ENCODE results near the gene ANKRD40CL. TPM values are rescaled to one million over a fixed set of nuclear protein-coding genes. Genes with fewer than 3 reads are reported as not detected.

Gene ANKRD40CL
- total RNA-seq, 3 donors from 2014 or later (not counting 1 experiment from before 2014, with no cell fraction given) = not detected

GRCh38 chr17:50754521-50754920, 12.8 kb downstream of the ANKRD40CL start:
- H3K9me3 ChIP-seq (ENCODE audit: control insufficient read depth, insufficient read depth, low read length) = no peaks in the 10 kb centered on the region
- H3K36me3 ChIP-seq (ENCODE audit: control insufficient read depth, insufficient read depth, low read length) = peaks cover 45% of the 10 kb centered on the region
- no peaks in the 10 kb centered on the region for H3K27me3 Mint-ChIP-seq (ENCODE audit: low read depth in 2 of 2)
- no peak overlapping the region for H3K4me3 ChIP-seq (ENCODE audit: low read length)
- no peak for ATAC-seq
- peaks cover 23% of the 10 kb centered on the region for H3K36me3 Mint-ChIP-seq
- H3K4me1 ChIP-seq (ENCODE audit: control insufficient read depth, insufficient read depth, low read length) = no peaks in the 10 kb centered on the region
- 85% methylated on average over 2 of the region's 2 CpGs for WGBS (ENCODE audit: insufficient coverage)
- no peak overlapping the region for H3K27ac ChIP-seq (ENCODE audit: low read length)
- intact Hi-C loops (cut with micrococcal nuclease) = no loop called here
- DNase-seq = no peak
- H3K27ac Mint-ChIP-seq = peak overlapping the region; percentile 8 to 58
- TF ChIP-seq CTCF (IDR thresholded peaks at IDR 0.05) = no peak
- H3K27me3 ChIP-seq (ENCODE audit: control insufficient read depth, insufficient read depth, low read length) = no peaks in the 10 kb centered on the region
- H3K9me3 Mint-ChIP-seq = no peaks in the 10 kb centered on the region
- peaks cover 0 to 6% of the 10 kb centered on the region in 2 donors for H3K4me1 Mint-ChIP-seq
- no peak overlapping the region for H3K4me3 Mint-ChIP-seq

- Histone ChIP-seq H3K27me3 (ENCODE audit: control insufficient read depth, insufficient read depth, low read length) (no peaks in the 10 kb centered on the region), H3K9me3 (ENCODE audit: control insufficient read depth, insufficient read depth, low read length) (no peaks in the 10 kb centered on the region), H3K4me3 (ENCODE audit: low read length) (no peak overlapping the region), H3K27ac (ENCODE audit: low read length) (no peak overlapping the region), H3K4me1 (ENCODE audit: control insufficient read depth, insufficient read depth, low read length) (no peaks in the 10 kb centered on the region), H3K36me3 (ENCODE audit: control insufficient read depth, insufficient read depth, low read length) (peaks cover 91% of the 10 kb centered on the region)
- H3K27me3 Mint-ChIP-seq (ENCODE audit: low read depth in 2 of 2) = no peaks in the 10 kb centered on the region
- no peak for ATAC-seq
- no peak overlapping the region for H3K27ac Mint-ChIP-seq
- intact Hi-C loops (cut with micrococcal nuclease) = no loop called here
- no peak for DNase-seq
- H3K4me1 Mint-ChIP-seq = no peaks in the 10 kb centered on the region
- H3K9me3 Mint-ChIP-seq = no peaks in the 10 kb centered on the region
- TF ChIP-seq CTCF (IDR thresholded peaks at IDR 0.05) = no peak
- no peak overlapping the region for H3K4me3 Mint-ChIP-seq
- peaks cover 49% of the 10 kb centered on the region for H3K36me3 Mint-ChIP-seq
- 99% methylated on average over 5 of the region's 6 CpGs for WGBS (ENCODE audit: insufficient coverage)
Measured at GRCh38 chr17:50749245-50749644, 18.1 kb downstream of the ANKRD40CL start.

GRCh38 chr17:50745631-50746030, 21.7 kb downstream of the ANKRD40CL start:
- intact Hi-C loops (cut with micrococcal nuclease) = no loop called here
- DNase-seq (no peak), ATAC-seq (no peak)
- Mint-ChIP-seq H3K4me3 (no peak overlapping the region), H3K4me1 (no peaks in the 10 kb centered on the region), H3K27me3 (ENCODE audit: low read depth in 2 of 2) (no peaks in the 10 kb centered on the region), H3K27ac (no peak overlapping the region), H3K36me3 (peaks cover 53% of the 10 kb centered on the region), H3K9me3 (no peaks in the 10 kb centered on the region)
- no peak for TF ChIP-seq CTCF (IDR thresholded peaks at IDR 0.05)
- peaks cover 95% of the 10 kb centered on the region for H3K36me3 ChIP-seq (ENCODE audit: control insufficient read depth, insufficient read depth, low read length)
- no peaks in the 10 kb centered on the region for H3K9me3 ChIP-seq (ENCODE audit: control insufficient read depth, insufficient read depth, low read length)
- H3K4me1 ChIP-seq (ENCODE audit: control insufficient read depth, insufficient read depth, low read length) = no peaks in the 10 kb centered on the region
- H3K27me3 ChIP-seq (ENCODE audit: control insufficient read depth, insufficient read depth, low read length) = no peaks in the 10 kb centered on the region
- WGBS (ENCODE audit: insufficient coverage) = 97% methylated on average over 11 of the region's 12 CpGs
- no peak overlapping the region for H3K27ac ChIP-seq (ENCODE audit: low read length)
- no peak overlapping the region for H3K4me3 ChIP-seq (ENCODE audit: low read length)

GRCh38 chr17:50739098-50739497, 28.2 kb downstream of the ANKRD40CL start:
- 64% methylated on average over 2 of the region's 2 CpGs for WGBS (ENCODE audit: insufficient coverage)
- Mint-ChIP-seq H3K4me1 (peaks cover 26 to 36% of the 10 kb centered on the region in 2 donors), H3K27ac (peak overlapping the region; percentile 64 to 74), H3K36me3 (peaks cover 10% of the 10 kb centered on the region), H3K4me3 (no peak overlapping the region), H3K9me3 (no peaks in the 10 kb centered on the region), H3K27me3 (ENCODE audit: low read depth in 2 of 2) (no peaks in the 10 kb centered on the region)
- H3K9me3 ChIP-seq (ENCODE audit: control insufficient read depth, insufficient read depth, low read length) = no peaks in the 10 kb centered on the region
- H3K27me3 ChIP-seq (ENCODE audit: control insufficient read depth, insufficient read depth, low read length) = no peaks in the 10 kb centered on the region
- peaks cover 61% of the 10 kb centered on the region for H3K36me3 ChIP-seq (ENCODE audit: control insufficient read depth, insufficient read depth, low read length)
- H3K4me1 ChIP-seq (ENCODE audit: control insufficient read depth, insufficient read depth, low read length) = peaks cover 10% of the 10 kb centered on the region
- H3K4me3 ChIP-seq (ENCODE audit: low read length) = no peak overlapping the region
- intact Hi-C loops (cut with micrococcal nuclease) = no loop called here
- ATAC-seq (no peak), DNase-seq (no peak)
- H3K27ac ChIP-seq (ENCODE audit: low read length) = no peak overlapping the region
- no peak for TF ChIP-seq CTCF (IDR thresholded peaks at IDR 0.05)
